Epithelial cell of proximal tubule (primary cell): ENCODE results near the gene CTDSP2. TPM values are rescaled to one million over a fixed set of nuclear protein-coding genes. Genes with fewer than 3 reads are reported as not detected.

Experiments used
- total RNA-seq: library from RNA; depleted of rRNA; stranded (reverse); fragments of >200 nt; gene quantifications from 2 replicates; pipeline ENCODE4 v1.2.3, GENCODE V29; 2015

Gene CTDSP2
- total RNA-seq, 1 donor from 2014 or later = 53.1 TPM

Other genes starting within 250 kb of the CTDSP2 start
- 8.0 and 8.1 TPM in 2 replicates for gene DTX3, start 241.9 kb downstream of the CTDSP2 start, total RNA-seq
- 1.3 and 6.2 TPM in 2 replicates for gene ARHGEF25, start 235.3 kb downstream of the CTDSP2 start, total RNA-seq
- gene B4GALNT1, start 213.5 kb downstream of the CTDSP2 start, total RNA-seq = 0.14 and 0.69 TPM in 2 replicates
- 92.7 and 101 TPM in 2 replicates for gene OS9, start 152.6 kb downstream of the CTDSP2 start, total RNA-seq
- gene AGAP2, start 108.0 kb downstream of the CTDSP2 start, total RNA-seq = under 0.01 TPM in 1 of 2 replicates, not detected in the other
- gene TSPAN31, start 101.7 kb downstream of the CTDSP2 start, total RNA-seq = 31.6 and 40.4 TPM in 2 replicates
- gene CDK4, start 94.4 kb downstream of the CTDSP2 start, total RNA-seq = 178 and 363 TPM in 2 replicates
- gene MARCHF9, start 91.6 kb downstream of the CTDSP2 start, total RNA-seq = 4.5 and 4.7 TPM in 2 replicates
- 0.87 and 3.6 TPM in 2 replicates for gene CYP27B1, start 79.7 kb downstream of the CTDSP2 start, total RNA-seq
- gene METTL1, start 74.6 kb downstream of the CTDSP2 start, total RNA-seq = 27.3 and 43.2 TPM in 2 replicates
- gene EEF1AKMT3, start 74.1 kb downstream of the CTDSP2 start, total RNA-seq = 4.2 and 11.2 TPM in 2 replicates
- 30.6 and 42.8 TPM in 2 replicates for gene TSFM, start 63.9 kb downstream of the CTDSP2 start, total RNA-seq
- gene AVIL, start 28.0 kb downstream of the CTDSP2 start, total RNA-seq = 0.07 TPM in 1 of 2 replicates, not detected in the other
- gene ATP23, start 94.8 kb upstream of the CTDSP2 start, total RNA-seq = 8.4 and 19.2 TPM in 2 replicates